ENCODE results near the gene GALNT18.

Gene GALNT18

DNA sequence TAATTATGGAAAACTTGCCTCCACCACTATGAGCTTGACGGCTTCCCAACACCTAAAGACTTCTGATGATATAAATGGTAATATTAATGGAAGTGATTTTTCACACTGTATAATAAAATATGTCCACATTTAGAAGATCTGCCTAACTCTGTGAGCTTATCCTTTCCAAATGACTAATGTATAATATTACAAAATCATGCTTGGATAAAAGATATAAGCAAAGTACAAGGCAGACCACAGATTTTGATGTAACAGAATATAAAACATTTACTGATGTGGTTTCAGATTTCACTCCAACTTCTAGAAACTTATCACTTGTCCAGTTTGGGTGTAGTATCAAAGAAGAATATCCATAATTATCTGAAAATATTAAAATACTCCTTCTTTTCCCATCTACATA, 36.9 kb downstream of the GALNT18 start:
- DNase-seq, result no peak

DNA sequence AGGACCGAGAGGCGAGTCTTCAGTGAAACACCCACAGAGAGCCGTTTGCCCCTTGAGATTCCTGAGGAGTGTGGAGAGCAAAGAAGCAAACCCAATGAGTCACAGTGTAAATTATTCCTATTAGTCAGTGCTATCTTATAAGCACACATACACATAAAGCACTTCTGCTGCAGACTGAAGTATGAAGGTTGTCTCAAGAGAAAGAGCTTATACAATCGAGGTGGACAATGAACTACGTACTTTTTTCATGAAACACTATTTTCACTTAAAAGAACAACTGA, 37.3 kb downstream of the GALNT18 start:
- no peak for DNase-seq

DNA sequence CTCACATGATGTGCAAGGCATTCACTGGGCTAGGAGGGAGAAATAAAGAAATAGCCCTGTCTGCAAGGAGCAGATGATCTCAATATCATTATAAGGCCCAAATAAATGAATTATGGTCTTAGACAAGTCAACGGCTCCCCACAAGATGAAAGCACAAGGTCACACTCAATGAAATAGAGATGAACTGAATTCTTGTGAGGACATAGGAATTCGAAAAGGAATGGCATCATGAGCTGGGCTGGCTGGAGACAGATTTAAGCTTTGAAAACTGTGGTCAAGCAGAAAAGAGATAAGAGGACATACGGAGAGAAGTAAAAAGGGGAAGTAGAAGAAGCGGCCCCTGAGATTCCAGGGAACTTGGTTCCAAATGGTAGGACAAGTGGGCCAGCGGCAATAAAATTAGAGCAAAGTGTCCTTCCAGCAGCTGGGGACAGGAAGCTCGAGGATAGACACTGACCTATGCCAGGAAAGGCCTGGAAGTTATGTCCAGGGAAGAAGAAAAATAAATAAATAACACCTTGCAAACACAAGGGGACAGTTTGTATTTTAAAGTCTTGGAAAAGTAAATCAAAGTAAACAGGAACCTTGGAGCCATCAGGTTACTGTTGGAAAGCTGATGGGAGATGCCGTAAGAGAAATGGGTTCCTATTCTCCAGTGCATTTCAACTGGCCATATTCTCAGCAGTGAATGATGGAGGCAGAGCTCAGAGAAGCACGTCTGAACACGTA, 37.8 kb downstream of the GALNT18 start:
- DNase-seq, result no peak

DNA sequence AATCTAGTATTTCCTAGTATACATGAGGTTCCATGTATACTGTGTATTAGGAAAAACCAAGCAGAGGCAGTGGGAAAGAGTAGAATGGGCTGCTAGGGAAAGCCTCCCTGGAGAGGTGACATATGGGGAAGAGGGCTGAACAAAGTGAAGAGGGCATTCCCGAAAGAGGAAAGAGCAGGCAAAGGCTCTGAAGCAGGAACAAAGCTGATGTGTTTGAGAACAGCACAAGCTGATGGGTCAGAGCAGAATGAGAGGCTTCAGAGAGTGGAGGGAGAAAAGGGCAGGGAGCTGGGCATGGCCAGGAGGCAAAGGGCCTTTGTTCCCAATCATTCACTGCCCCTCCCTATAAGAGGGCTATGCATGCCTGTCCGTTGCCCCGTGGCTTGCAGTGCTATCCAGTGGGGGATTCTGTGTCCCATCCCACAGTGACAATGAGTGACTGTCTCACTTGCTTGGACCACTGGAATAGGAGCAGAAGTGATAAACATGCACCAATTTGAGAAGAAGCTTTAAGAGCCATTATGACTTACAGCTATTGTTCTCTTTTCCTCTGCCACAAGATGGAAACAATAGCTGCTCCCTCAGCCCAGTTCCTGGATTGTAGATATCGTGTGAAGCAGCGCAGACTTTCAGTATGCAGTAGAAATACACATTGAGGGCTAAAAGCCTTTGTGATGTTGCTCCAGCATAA, 39.6 kb downstream of the GALNT18 start:
- DNase-seq, result no peak

DNA sequence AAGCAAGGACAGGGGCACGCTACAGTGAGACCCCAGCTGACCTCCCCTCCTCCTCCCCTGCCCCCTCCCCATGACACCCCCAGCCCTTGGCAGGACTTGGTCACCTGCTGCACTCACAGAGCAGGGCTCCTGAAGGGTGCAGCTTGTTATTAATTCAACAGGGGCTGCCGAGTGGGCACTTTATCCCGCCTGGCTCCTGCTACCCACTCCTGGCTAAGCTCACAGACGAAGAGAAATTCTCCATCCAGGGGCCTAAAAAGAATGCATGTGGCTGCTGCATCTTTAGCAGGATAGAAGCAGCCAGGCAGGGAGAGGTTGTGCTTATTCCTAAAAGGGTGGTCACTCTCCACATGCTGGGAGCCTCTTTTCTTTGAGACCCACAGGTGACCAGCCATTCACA, 40.3 kb downstream of the GALNT18 start:
- DNase-seq, result no peak

DNA sequence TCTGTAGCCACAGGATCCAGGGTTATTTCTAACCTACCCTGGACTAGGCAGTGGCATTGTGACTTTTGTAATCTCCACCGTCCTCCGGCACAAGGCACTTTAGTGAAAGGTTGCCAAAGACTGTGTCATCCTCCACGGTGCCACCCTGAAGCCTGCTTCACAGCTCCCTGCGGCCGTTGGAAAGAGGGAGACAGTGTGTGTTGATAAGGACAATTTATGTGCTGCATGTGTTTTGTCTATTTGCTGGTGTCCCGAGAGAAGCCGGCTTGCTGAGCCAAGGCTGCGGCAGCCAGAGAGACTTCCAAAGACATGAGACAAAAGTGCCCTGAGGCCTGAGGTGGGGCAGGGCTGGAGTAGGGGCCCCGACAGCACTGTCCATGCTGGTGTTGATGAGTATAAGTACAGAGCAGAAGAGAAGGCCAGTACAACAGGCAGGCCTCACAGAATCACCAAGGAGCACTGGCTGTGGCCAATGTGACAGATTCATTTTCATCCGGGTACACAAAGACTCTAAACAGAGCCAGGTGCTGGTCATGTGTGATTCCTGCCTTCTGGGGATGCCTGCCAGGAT, 40.9 kb downstream of the GALNT18 start:
- no peak for DNase-seq

DNA sequence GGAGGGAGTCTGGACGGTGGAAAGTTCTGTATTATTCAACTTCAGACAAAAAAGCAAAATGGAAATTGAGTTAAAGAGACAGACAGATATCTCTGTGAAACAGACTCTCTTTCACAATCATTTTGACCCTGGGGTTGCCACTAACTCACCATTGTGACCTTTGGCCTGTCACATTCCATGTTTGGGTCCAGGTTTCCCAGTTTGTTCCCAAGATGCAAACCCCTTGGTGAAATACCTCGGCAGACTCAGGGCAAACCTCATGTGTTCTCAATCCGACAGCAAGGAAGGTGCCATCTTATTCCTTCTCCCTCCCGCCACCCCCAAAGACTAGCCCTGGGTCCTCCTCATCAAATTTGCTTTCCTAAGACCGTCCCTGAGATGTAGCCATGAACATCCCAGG, 41.8 kb downstream of the GALNT18 start:
- DNase-seq, result no peak

DNA sequence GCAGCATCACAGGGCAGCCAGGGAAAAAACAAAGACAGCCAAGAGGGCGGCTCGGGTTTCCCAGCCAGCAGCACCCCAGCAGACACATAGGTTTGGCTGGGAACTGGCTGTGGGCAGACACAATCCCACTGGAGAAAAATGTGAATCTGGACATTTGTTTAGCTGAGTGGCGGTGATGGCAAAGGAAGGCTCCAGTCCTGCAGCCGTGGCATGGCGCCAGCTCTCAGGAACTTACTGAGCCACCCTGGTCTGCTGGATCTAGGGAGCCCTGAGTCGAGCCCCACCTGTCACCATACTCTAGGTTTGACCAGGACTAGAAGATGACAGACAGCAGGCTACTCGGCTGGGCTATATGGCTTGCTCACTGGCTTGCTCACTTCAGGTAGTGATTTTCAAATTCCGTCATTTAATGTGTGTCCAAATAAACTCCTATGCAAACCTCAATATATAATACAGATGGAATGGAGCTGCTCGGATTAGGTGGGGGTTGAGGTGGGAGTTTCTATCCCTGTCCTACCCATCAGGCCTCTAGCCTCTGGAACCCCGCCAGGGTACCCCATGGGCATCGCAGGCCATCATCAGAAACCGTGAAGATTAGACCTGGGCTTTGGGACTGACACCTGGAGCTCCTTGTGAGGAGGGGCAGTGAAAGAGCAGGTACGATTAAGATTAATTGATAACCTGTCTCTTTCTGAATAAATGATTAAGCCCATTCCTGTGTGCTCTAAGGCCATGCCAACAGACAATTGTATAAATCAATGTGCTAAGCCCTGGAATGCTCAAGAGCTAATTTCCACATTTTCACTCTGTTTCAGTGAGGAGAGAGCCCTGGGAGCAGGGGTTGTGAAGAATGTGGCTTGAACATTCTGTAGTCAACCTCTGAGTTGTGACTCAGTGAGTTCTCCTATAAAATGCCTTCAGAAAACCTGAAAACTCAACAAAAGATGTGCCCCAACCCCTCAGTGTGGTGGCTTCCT, 42.5 kb downstream of the GALNT18 start:
- DNase-seq, result no peak

DNA sequence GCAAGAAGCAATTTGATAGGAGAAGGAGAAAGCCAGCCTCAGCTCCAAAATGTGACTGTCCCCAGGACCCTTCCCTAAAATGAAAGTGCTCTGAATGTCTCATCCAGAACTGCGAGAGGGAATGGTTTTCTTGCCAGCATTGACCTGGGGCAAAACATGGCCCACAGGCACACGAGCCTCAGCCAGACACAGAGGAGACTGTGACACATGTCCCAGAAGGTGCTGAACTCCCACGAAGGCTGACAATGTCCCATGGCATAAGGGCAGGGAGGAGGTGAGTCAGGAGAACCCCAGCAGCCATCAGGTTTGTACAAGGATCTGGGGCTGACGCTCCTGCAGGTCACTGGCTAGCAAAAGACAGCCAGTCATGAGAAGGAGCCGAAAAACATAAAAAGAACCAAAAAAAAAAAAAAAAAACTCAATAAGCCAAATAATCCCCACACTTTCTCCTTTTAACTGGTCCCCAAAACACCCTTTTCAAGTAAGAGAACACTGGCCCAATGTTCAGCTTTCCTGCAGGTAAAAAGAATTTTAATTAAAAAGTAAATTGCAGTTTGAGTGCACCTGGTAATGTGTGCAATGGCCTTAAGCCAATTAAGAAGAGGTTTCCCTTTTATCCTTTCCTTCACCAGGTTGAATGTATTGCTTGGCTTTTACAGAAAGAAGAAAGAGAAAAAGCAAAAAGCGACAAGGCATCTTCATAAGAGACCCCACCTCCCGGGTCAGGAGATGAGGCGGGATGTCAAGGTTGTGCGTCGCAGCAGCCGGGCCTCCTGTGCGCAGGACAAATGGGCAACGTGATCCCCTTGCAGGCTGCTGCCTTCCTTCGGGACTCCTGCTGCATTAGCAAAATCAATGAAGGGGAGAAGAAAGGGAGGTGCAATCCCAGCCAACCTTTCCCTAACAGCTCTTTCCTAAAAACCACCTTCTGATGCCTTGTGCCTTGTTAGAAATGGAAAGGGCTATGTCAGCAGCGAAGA, 43.6 kb downstream of the GALNT18 start:
- DNase-seq, result no peak

DNA sequence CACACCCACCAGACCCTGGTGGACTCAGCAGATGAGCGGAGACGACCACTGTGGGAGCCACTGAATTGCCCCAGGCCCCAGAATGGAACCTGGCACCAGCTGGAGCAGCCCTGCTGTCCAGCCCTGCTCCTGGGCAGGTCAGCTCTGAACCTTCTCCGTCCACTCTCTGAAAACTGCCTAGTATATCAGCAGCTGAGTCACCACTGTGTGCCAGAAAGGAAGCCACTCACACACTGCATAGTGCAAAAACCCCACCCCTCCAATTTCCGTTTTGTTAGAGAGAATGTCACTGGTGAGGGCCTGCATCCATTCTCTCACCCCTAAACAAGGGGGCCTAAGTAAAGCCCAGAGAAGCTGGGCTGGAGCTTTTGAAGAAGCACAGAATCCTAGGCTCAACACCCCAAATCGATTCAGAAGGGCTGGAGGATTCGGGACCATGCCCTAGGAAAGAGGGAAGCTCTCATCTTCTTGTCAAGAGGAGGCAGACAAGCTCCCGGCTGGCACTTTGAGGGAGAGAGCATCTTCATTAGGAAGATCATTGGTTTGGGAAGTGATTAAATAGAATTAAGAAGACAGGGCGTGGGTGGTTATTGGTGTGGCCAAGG, 44.5 kb downstream of the GALNT18 start:
- no peak for DNase-seq

DNA sequence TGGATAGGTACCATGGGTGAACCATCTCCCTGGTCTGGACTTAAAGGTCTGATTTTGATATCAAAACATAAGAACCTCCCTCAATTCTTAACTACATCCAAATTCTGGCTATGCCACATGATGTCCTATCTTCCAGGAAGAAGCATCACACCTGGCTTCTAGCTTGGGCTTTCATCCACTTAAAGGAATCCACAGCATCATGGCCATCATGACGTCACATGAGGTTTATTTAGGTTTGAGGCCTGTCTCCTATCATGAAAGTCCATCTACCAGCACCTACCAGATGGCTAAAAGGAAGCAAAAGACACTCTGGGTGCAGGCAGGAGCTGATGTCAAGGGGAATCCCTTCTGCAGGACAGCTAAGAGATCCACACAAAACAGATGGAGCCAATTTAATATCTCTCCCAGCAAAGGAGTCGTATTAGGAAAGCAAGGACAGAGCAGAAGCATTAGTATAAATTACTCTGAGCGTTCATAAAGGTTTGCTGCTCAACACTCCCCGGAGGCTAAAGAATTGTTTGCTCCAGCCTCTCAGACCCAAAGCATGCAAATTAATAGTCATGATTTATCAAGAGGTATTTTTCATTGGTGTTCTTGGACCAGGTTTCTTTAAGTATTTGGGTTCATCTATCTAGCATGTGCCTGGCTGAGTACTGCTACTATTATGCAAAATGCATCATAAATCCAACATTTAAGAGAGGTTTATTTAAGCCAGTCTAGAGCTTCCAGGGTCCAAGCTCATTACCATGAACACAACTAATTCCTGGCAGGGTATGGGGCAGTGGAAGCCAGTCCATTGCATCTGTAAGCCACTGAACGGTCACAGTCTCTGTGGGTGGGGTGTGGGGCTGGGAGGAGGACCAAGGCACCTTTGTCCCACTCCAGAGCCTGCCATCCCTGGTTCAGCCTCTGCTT, 47.2 kb downstream of the GALNT18 start:
- DNase-seq, result no peak

DNA sequence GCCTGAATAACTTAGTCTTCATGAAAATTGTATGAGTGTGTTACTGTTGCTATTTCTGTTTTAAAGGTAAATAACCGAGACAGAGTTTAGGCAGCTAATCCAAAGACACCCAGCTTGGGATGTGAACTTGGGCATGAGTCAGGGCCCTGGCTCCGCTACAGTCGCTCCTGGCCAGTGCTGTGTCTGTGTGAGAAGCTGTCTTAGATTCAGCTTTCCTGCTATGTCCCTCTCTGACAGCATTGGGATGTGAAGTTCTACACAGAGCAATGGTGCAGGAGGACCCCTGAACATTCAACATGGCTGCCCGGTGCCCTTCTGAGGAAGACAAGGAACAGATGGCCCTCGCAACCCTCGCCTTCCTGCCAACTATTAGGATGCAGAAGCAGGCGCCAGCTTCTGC, 49.4 kb downstream of the GALNT18 start:
- no peak for DNase-seq

DNA sequence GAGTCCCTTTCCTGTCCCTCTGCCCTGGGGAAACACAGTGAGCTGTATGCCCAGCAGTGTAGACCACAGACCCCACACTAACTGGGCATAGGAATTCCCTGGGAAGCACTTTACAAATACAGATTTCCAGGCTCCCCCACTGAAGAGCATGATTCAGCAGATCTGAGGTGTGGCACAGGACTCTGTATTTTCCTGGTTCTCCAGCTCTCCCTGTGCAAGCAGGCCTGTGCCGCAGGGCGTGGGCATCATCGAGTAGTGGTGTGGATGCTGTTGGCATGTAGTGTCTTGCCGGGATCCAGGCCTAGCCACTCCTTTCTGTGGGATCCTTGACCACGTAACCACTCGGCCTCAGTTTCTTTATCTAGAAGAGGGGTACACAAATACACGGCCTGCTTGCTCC, 49.9 kb downstream of the GALNT18 start:
- no peak for DNase-seq

DNA sequence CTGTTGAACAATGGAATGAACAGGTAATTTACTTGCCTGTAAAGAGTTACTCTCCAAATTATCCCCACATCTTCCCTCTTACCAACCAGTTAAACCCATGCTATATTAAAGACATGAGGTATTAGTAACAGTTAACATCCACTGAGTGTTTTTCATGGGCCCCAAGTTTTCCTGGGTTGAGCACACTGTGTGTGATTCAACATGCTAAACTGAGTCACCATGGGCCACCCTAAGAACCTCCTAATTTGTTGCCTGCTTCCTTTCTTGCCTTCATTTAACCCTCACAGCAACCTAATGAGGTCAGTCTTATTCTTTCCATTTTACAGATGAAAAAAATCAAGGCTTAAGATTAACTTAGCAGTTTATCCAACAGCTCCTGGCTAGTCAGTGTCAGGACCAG, 51.0 kb downstream of the GALNT18 start:
- DNase-seq, result no peak

DNA sequence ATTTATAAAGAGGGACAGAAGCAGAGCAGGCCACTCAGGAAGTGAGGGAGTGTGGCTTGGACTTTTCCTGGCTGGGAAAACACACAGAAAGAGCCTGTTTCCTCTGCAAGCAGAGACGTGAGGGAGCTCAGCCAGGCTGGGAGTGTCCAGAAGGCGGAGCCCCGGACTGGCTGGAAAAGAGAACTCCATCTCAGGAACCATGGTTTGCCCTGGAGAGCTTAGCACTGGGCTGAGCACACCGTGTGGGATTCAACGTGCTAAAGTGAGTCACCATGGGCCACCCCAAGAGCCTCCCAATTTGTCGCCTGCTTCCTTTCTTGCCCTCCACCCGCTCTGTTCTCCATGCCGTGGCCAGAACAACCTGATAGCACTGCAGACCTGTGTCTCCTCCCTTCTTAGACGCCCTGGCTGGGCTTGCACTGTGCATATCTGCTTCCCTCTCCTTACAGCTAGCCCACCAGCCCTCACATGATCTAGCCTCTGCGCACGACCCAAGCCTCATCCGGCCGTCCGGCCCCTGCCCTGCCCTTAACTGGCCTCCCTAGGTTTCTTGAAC, 51.8 kb downstream of the GALNT18 start:
- peak; percentile 29 to 61 for DNase-seq

DNA sequence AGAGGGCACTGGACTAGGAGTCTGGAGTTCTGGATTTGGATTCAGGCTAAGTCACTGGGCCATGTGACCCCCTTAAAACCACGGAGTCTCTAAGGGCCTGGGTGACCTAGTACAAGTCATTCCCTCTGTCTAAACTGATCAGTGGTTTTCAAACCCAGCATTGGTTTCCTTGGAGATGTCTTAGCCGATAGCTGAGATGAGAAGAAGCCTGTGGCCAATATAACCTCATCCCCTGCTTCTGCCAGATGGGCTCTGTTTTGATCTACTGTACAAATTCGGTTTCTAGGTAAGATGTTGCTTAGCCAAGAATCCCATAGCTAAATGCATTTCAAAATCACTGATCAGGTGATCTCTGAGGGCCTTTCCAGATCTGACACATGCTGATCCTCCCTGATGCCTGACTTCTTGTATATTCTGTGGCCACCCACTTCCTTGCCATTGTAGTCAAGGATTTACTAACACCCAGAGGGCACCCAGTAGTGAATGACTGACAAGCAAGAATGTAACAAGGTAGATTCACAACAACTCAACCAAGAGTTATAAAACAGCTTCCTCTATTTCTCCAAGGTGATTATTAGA, 53.1 kb downstream of the GALNT18 start:
- DNase-seq, result peak; percentile 3 to 48

DNA sequence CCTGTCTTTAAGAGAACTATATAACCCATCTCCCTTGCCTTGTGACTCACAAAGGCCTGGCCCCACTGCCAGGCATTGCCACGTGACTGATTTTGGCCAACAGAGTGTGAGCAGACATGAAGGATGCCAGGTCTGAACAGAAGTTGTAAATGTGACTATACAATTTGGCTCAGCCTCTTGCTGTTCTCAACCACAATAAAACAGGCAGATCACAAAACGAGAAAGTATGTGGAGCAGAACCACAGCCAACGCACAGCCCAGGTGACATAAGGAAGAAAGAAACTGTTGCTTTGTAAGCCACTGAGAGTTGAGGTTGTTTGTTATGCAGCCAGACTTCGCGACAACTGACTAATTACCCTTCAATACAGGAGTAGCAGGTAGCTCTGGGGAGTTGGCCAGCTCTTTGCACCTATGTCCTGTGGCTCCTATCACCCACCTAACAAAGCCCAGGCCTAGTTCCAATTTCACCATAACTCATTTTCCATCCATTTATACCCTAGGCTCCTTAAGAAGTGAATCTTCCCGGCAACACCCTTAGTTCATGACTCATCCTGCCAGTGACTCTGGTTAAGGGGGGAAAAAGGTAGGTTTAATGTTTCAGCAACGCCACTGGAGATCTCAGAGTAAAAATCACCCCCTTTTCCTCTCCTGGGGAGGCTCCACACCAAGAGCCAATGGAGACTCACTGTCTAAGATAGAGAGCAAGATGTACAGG, 53.7 kb downstream of the GALNT18 start:
- no peak for DNase-seq

DNA sequence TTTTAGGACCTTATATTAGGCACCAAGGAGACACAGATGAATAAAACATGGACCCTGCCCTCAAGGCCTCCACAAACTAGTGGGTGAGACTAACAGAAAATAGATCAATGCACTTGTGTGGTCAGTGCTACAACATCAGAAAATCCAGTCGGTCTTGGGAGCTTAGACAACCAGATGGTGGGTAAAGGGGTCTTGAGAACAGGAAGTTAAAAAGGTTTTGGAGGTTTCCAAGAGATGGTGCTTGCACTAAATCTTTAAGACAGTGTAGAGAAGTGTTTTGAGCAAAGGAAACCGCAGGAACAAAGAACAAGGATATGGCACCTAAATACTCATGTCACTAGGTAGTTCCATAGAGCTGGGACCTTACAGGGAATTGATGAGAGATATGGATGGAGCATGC, 56.2 kb downstream of the GALNT18 start:
- no peak for DNase-seq

All from inflammatory macrophage treated with lipopolysaccharide for 1 hour (primary cell).